ENCODE measurements around the gene LEFTY1.

DNA sequence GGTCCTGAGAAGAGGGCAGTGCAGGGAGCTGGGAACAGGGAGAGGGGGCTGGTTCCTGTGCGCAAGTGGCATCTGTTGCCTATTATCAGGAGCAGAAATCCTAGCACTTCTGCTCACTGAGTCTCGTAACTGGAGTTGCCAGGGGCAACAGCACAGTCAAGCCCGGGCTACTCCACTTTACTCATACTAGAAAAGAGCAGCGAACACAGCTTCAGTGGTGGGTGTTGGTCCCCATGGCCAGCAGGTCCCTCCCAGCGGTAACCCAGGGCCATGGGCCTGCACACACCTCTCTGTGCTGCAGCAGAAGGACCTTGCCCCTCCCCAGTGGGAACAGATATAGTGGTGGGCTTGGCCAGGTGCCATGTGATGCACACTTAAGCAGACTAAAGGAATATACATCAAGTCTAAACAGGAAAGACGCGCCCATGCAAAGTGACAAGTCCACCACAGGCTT, 26.6 kb upstream of the LEFTY1 start:
- no peak for TF ChIP-seq EZH2 (IDR thresholded peaks at IDR 0.05; ENCODE audit: borderline replicate concordance)
- TF ChIP-seq, protein P1, sequence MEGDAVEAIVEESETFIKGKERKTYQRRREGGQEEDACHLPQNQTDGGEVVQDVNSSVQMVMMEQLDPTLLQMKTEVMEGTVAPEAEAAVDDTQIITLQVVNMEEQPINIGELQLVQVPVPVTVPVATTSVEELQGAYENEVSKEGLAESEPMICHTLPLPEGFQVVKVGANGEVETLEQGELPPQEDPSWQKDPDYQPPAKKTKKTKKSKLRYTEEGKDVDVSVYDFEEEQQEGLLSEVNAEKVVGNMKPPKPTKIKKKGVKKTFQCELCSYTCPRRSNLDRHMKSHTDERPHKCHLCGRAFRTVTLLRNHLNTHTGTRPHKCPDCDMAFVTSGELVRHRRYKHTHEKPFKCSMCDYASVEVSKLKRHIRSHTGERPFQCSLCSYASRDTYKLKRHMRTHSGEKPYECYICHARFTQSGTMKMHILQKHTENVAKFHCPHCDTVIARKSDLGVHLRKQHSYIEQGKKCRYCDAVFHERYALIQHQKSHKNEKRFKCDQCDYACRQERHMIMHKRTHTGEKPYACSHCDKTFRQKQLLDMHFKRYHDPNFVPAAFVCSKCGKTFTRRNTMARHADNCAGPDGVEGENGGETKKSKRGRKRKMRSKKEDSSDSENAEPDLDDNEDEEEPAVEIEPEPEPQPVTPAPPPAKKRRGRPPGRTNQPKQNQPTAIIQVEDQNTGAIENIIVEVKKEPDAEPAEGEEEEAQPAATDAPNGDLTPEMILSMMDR (IDR thresholded peaks at IDR 0.05; ENCODE audit: poor library complexity): no peak

Measured in hepatocyte (in vitro differentiated cells).